Heart left ventricle (tissue), 13 donors: ENCODE measurements around the gene SOCS6.

Source experiments
- POLR2A ChIP-seq, 2 donors: fragments of 450-650 bp; IDR thresholded peaks; one replicate each; pipeline ENCODE4 v1.6.1; 2017; ENCODE audit warnings: antibody characterized with exemption in 2 of 2, mild to moderate bottlenecking in 2 of 2, moderate library complexity in 2 of 2
- TF ChIP-seq, protein P1 (sequence below), 12 donors: fragments of 200-600 bp; sonication (generic) in 4 of 12; IDR thresholded peaks; one replicate each; pipeline versions ENCODE4 v1.5.0 to v1.8.0; 2018 to 2022; ENCODE audit warnings: antibody characterized with exemption in 12 of 12, mild to moderate bottlenecking in 5 of 12
- donor health status: ischemic (EF 13 %, LVEDD 7.1; RV severe dilation, severe dysfunction).
- donor health status: DM: no; HTN: yes; CAD: no.
- donor health status: DM: no; HTN: no; CAD: no.
- donor health status: ischemic (EF 25% LVEDD 6.9; RV normal size, moderate dysfunction).
- donor health status: ischemic (EF 25% LVEDD 5.7; RV mildly dilated, moderate dysfunction).
- donor health status: ischemic (EF 35%, LVEDD 5.7; RV mildly dilated, moderate dysfunction).
- donor health status: nonischemic (EF 11% LVEDD 7.7; RV severe dilation, severe dysfunction).
- donor health status: DM: yes; HTN: yes; CAD: no.
- donor health status: PGD.
- donor health status: ischemic (EF 29% LVEDD 5.4; RV normal size, mild dysfunction).
- donor health status: nonischemic (EF 23%, LVEDD 6.1; RV moderate dilation, normal function).

GRCh38 chr18:70366670-70367069 is 77.8 kb downstream of the SOCS6 start:
- TF ChIP-seq, protein P1, sequence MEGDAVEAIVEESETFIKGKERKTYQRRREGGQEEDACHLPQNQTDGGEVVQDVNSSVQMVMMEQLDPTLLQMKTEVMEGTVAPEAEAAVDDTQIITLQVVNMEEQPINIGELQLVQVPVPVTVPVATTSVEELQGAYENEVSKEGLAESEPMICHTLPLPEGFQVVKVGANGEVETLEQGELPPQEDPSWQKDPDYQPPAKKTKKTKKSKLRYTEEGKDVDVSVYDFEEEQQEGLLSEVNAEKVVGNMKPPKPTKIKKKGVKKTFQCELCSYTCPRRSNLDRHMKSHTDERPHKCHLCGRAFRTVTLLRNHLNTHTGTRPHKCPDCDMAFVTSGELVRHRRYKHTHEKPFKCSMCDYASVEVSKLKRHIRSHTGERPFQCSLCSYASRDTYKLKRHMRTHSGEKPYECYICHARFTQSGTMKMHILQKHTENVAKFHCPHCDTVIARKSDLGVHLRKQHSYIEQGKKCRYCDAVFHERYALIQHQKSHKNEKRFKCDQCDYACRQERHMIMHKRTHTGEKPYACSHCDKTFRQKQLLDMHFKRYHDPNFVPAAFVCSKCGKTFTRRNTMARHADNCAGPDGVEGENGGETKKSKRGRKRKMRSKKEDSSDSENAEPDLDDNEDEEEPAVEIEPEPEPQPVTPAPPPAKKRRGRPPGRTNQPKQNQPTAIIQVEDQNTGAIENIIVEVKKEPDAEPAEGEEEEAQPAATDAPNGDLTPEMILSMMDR (IDR thresholded peaks at IDR 0.05) = no peak
- TF ChIP-seq POLR2A (IDR thresholded peaks at IDR 0.05) = no peak
